ENCODE measurements around the gene ANKRD35. TPM values are rescaled to one million over a fixed set of nuclear protein-coding genes. Genes with fewer than 3 reads are reported as not detected.
A peak's percentile ranks its signal among the peaks of the same experiment; 100 is the strongest.

The ANKRD35 gene
- total RNA-seq, 1 experiment from 2014 or later = not detected

DNA sequence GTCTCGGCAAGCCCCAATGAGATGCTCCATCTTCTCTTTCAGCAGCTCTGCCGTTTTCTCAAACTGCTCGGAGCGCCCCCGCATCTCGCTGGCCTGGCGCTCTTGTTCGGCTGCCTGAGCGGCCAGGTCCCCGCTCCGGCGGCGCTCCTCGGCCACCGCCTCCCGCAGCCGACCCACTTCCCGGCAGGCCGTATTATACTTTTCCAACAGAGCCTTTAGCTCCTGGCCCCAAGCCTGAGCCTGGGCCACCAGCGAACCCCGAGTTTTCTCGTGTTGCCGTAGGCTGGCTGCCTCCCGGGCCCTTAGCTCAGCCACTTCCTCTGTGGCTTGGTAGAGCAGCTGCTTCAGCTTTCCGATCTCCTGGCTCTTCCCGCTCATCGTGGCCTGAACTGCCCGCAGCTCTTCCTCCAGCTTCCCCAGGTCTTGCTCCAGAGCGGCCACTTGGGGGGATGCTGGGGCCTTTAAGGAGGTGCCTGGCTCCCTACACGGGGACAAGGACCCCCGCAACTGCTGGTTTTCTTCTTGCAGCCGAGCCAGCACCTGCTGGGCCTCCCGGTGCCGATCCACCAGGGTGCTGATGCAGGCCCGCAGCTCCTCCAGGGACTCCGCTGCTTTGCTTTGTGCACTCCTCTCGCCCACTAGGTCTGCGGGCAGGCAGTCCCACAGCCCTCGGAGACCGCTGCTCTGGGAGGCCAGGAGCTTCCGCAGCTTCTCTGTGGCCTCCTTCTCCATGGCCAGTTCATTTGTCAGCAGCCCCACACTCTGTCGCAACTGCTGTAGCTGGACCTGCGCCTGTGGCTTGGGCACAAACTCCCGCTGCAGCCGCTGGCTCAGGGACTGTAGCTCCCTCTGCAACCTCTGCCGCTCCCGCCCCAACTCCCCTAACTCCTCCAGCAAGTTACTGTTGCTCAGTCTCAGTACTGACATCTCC lies 13.4 kb downstream of the ANKRD35 start:
- in situ Hi-C loops (cut with HindIII; ENCODE audit: low pct_unique_long_range_greater_than_20kb, low sequenced_read_pairs) = no loop called here
- Histone ChIP-seq H3K27ac (ENCODE audit: low read length) (no peak overlapping the region), H3K4me1 (ENCODE audit: control insufficient read depth, insufficient read depth, low read length) (no peaks in the 10 kb centered on the region), H3K36me3 (ENCODE audit: control insufficient read depth, insufficient read depth, low read length) (no peaks in the 10 kb centered on the region), H3K27me3 (ENCODE audit: control insufficient read depth, insufficient read depth, low read length) (no peaks in the 10 kb centered on the region; the same call in 1 of the 2 replicates), H3K9me3 (ENCODE audit: control insufficient read depth, insufficient read depth, low read depth, low read length) (no peaks in the 10 kb centered on the region), H3K4me3 (ENCODE audit: low read depth in 2 of 2, low read length in 2 of 2) (no peak overlapping the region)
- TF ChIP-seq, protein P1, sequence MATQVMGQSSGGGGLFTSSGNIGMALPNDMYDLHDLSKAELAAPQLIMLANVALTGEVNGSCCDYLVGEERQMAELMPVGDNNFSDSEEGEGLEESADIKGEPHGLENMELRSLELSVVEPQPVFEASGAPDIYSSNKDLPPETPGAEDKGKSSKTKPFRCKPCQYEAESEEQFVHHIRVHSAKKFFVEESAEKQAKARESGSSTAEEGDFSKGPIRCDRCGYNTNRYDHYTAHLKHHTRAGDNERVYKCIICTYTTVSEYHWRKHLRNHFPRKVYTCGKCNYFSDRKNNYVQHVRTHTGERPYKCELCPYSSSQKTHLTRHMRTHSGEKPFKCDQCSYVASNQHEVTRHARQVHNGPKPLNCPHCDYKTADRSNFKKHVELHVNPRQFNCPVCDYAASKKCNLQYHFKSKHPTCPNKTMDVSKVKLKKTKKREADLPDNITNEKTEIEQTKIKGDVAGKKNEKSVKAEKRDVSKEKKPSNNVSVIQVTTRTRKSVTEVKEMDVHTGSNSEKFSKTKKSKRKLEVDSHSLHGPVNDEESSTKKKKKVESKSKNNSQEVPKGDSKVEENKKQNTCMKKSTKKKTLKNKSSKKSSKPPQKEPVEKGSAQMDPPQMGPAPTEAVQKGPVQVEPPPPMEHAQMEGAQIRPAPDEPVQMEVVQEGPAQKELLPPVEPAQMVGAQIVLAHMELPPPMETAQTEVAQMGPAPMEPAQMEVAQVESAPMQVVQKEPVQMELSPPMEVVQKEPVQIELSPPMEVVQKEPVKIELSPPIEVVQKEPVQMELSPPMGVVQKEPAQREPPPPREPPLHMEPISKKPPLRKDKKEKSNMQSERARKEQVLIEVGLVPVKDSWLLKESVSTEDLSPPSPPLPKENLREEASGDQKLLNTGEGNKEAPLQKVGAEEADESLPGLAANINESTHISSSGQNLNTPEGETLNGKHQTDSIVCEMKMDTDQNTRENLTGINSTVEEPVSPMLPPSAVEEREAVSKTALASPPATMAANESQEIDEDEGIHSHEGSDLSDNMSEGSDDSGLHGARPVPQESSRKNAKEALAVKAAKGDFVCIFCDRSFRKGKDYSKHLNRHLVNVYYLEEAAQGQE (IDR thresholded peaks at IDR 0.05; ENCODE audit: insufficient read depth in 1 of 2, low read depth in 2 of 2, low read length in 1 of 2) = no peak
- TF ChIP-seq SIN3A (IDR thresholded peaks at IDR 0.05; ENCODE audit: borderline replicate concordance, insufficient read depth, low read depth, low read length) (no peak), TCF7L2 (IDR thresholded peaks at IDR 0.05; ENCODE audit: low read depth, low read length) (no peak), POLR2AphosphoS5 (IDR thresholded peaks at IDR 0.05; ENCODE audit: low read depth, low read length) (no peak)
- TF ChIP-seq, protein P2, sequence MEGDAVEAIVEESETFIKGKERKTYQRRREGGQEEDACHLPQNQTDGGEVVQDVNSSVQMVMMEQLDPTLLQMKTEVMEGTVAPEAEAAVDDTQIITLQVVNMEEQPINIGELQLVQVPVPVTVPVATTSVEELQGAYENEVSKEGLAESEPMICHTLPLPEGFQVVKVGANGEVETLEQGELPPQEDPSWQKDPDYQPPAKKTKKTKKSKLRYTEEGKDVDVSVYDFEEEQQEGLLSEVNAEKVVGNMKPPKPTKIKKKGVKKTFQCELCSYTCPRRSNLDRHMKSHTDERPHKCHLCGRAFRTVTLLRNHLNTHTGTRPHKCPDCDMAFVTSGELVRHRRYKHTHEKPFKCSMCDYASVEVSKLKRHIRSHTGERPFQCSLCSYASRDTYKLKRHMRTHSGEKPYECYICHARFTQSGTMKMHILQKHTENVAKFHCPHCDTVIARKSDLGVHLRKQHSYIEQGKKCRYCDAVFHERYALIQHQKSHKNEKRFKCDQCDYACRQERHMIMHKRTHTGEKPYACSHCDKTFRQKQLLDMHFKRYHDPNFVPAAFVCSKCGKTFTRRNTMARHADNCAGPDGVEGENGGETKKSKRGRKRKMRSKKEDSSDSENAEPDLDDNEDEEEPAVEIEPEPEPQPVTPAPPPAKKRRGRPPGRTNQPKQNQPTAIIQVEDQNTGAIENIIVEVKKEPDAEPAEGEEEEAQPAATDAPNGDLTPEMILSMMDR (IDR thresholded peaks at IDR 0.05) = no peak
- ATAC-seq = peak; percentile 30; the same call in 1 of the 2 replicates
- ChIA-PET CTCF (no interaction called here), POLR2A (no interaction called here)
- intact Hi-C loops (cut with micrococcal nuclease; ENCODE audit: unreplicated experiment) = no loop called here
- no peak for DNase-seq (ENCODE audit: low read depth, low spot score)
- no TSS peak for BruUV-seq (replicated peaks)

DNA sequence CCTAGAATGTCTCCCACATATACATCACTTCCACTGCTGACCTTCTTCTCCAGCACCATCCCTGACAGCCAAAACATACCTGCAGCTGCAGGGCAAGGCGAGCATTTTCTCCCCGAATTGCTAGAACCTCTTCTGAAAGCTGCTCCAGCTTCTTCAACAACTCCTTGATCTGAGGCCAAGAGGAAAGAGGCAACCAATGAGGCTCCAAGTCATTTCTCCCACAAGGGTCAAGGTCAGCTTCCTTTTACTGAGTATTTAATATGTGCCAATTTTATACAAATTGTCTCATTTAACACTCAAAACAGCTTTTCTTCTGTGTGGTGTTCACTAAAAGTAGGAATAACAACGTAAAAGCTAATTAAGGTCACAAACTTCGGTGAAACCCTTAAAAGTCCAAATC lies 17.4 kb downstream of the ANKRD35 start:
- no peak for ATAC-seq
- DNase-seq (ENCODE audit: low read depth, low spot score) = no peak
- no TSS peak for BruUV-seq (replicated peaks)
- Histone ChIP-seq H3K27ac (ENCODE audit: low read length) (no peak overlapping the region), H3K36me3 (ENCODE audit: control insufficient read depth, insufficient read depth, low read length) (no peaks in the 10 kb centered on the region), H3K9me3 (ENCODE audit: control insufficient read depth, insufficient read depth, low read depth, low read length) (no peaks in the 10 kb centered on the region), H3K27me3 (ENCODE audit: control insufficient read depth, insufficient read depth, low read length) (peaks cover 2% of the 10 kb centered on the region; the same call in 1 of the 2 replicates), H3K4me1 (ENCODE audit: control insufficient read depth, insufficient read depth, low read length) (no peaks in the 10 kb centered on the region), H3K4me3 (ENCODE audit: low read depth in 2 of 2, low read length in 2 of 2) (no peak overlapping the region)
- CTCF ChIA-PET = no interaction called here
- TF ChIP-seq, protein P2 (IDR thresholded peaks at IDR 0.05) = no peak
- TF ChIP-seq SIN3A (IDR thresholded peaks at IDR 0.05; ENCODE audit: borderline replicate concordance, insufficient read depth, low read depth, low read length) = no peak
- TF ChIP-seq POLR2AphosphoS5 (IDR thresholded peaks at IDR 0.05; ENCODE audit: low read depth, low read length) = no peak
- TF ChIP-seq, protein P1 (IDR thresholded peaks at IDR 0.05; ENCODE audit: insufficient read depth in 1 of 2, low read depth in 2 of 2, low read length in 1 of 2) = no peak
- no peak for TF ChIP-seq TCF7L2 (IDR thresholded peaks at IDR 0.05; ENCODE audit: low read depth, low read length)
- in situ Hi-C loops (cut with HindIII; ENCODE audit: low pct_unique_long_range_greater_than_20kb, low sequenced_read_pairs) (no loop called here), intact Hi-C loops (cut with micrococcal nuclease; ENCODE audit: unreplicated experiment) (no loop called here)
- POLR2A ChIA-PET = no interaction called here

Data from Panc1 (cell line).